GM21515 (cell line): ENCODE data around the gene EFCAB14.
A peak's percentile ranks its signal among the peaks of the same experiment; 100 is the strongest.
"Not testable (repeated sequence)": the region's sequence is repeated elsewhere in the genome, so short reads cannot be mapped to it uniquely, and the experiment has no call there.

ENCODE experiments used
- ATAC-seq: cut with Tn5 transposase; IDR thresholded peaks from one replicate; pipeline ENCODE4 v1.9.1; 2021; ENCODE audit not compliant: unreplicated experiment

Gene EFCAB14

GRCh38 chr1:46687093-46687659 lies 31.7 kb downstream of the EFCAB14 start:
- no peak for ATAC-seq

- ATAC-seq = no peak
These were observed 32.7 kb downstream of the EFCAB14 start for GRCh38 chr1:46686255-46686654.

GRCh38 chr1:46684670-46685069 lies 34.2 kb downstream of the EFCAB14 start:
- no peak for ATAC-seq

- no peak for ATAC-seq
These were observed 36.9 kb downstream of the EFCAB14 start for GRCh38 chr1:46682064-46682463.

- no peak for ATAC-seq
These were observed 37.4 kb downstream of the EFCAB14 start for GRCh38 chr1:46681333-46682034.

- ATAC-seq = no peak
These were observed 38.9 kb downstream of the EFCAB14 start for GRCh38 chr1:46679789-46680573.

GRCh38 chr1:46677339-46677738 lies 41.6 kb downstream of the EFCAB14 start:
- ATAC-seq = no peak

GRCh38 chr1:46676531-46676930 lies 42.4 kb downstream of the EFCAB14 start:
- ATAC-seq = no peak

GRCh38 chr1:46675549-46676314 lies 43.2 kb downstream of the EFCAB14 start:
- peak; percentile 55 for ATAC-seq

- no peak for ATAC-seq
These were observed 45.1 kb downstream of the EFCAB14 start for GRCh38 chr1:46673749-46674182.

GRCh38 chr1:46672696-46673095 lies 46.2 kb downstream of the EFCAB14 start:
- no peak for ATAC-seq

- no peak for ATAC-seq
These were observed 47.4 kb downstream of the EFCAB14 start, which contains the start of gene TEX38 for GRCh38 chr1:46671554-46671953. TSS of gene TEX38 (plus strand) at chr1:46671854. CDS start at chr1:46671935, 81 bp downstream.

GRCh38 chr1:46670134-46670533 lies 48.8 kb downstream of the EFCAB14 start:
- ATAC-seq = no peak

GRCh38 chr1:46667782-46668760 lies 50.8 kb downstream of the EFCAB14 start, which contains the start of gene ATPAF1:
TSS of gene ATPAF1 (minus strand) at chr1:46668364. CDS start at chr1:46668322, 42 bp downstream.
- ATAC-seq = peak; percentile 75

- ATAC-seq = no peak
These were observed 52.9 kb downstream of the EFCAB14 start for GRCh38 chr1:46665983-46666382.

GRCh38 chr1:46662919-46663318 lies 56.0 kb downstream of the EFCAB14 start:
- not testable (repeated sequence) for ATAC-seq

- ATAC-seq = peak; percentile 83
These were observed 58.8 kb downstream of the EFCAB14 start for GRCh38 chr1:46660116-46660515.

GRCh38 chr1:46659307-46659870 lies 59.5 kb downstream of the EFCAB14 start:
- ATAC-seq = peak; percentile 34

GRCh38 chr1:46657775-46658174 lies 61.1 kb downstream of the EFCAB14 start:
- ATAC-seq = no peak
